ENCODE data around the gene CYB561.

CYB561 gene

GRCh38 chr17:63491413-63491812 is 45.3 kb upstream of the CYB561 start:
- DNase-seq (ENCODE audit: insufficient read length, low spot score), result no peak
- no peak for FAIRE-seq
- no peak for TF ChIP-seq CTCF (IDR thresholded peaks at IDR 0.05; ENCODE audit: insufficient read depth, missing control alignments)

DNA sequence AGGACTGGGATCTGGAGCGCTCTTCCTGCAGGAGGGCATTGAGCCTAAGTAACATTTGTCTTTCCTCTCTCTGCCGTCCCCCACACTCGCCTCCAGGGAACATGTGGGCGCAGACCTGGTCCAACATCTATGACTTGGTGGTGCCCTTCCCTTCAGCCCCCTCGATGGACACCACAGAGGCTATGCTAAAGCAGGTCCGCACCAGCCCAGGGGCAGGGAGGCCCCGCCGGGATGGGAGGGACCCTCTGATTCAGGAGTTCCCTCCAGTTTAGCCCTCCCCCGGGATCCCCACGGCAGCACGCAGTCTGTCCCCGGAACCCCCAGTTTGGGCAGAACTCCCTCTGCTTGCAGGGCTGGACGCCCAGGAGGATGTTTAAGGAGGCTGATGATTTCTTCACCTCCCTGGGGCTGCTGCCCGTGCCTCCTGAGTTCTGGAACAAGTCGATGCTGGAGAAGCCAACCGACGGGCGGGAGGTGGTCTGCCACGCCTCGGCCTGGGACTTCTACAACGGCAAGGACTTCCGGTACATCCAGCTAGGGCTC is 44.8 kb upstream of the CYB561 start:
- DNase-seq (ENCODE audit: insufficient read length, low spot score) (no peak), FAIRE-seq (no peak)
- TF ChIP-seq CTCF (IDR thresholded peaks at IDR 0.05; ENCODE audit: insufficient read depth, missing control alignments), result no peak

DNA sequence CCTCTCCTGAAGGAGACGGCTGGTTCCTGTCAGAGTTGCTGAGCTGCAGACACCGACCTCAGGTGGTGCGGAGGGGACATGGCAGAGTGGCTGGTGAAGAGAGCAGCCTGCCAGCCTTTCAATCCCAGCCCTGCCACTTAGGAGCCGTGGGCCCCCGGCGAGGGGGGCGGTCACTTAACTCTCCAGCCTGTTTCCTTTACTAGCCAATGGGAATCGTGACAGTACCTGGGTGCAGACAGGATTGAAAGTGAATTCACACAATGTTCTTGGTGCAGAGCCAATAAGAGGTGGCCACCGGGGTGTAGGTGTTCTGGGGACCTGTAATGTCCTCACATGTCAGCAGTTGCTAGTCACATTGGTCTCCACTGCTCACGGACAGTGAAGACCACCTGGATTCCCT is 44.2 kb upstream of the CYB561 start:
- TF ChIP-seq CTCF (IDR thresholded peaks at IDR 0.05; ENCODE audit: insufficient read depth, missing control alignments), result no peak
- FAIRE-seq (no peak), DNase-seq (ENCODE audit: insufficient read length, low spot score) (no peak)

- FAIRE-seq (no peak), DNase-seq (ENCODE audit: insufficient read length, low spot score) (no peak)
- no peak for TF ChIP-seq CTCF (IDR thresholded peaks at IDR 0.05; ENCODE audit: insufficient read depth, missing control alignments)
These were observed 43.2 kb upstream of the CYB561 start for GRCh38 chr17:63489291-63489690.

GRCh38 chr17:63488851-63489250 is 42.7 kb upstream of the CYB561 start:
- no peak for FAIRE-seq
- TF ChIP-seq CTCF (IDR thresholded peaks at IDR 0.05; ENCODE audit: insufficient read depth, missing control alignments), result no peak
- DNase-seq (ENCODE audit: insufficient read length, low spot score), result no peak

DNA sequence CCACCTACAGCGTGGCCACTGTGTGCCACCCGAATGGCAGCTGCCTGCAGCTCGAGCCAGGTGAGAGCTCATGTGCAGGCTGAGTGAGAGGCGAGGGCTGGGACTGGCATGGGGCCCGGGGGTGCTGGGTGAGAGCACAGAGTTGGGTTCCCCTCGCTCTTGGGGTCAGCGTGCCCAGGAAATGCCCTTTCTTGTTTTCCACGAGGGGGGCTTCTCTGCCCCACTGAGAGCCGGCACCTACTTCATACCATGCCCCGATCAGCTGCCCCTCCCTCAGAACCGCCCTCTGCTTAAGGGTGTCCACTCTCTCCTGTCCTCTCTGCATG is 40.9 kb upstream of the CYB561 start:
- no peak for TF ChIP-seq CTCF (IDR thresholded peaks at IDR 0.05; ENCODE audit: insufficient read depth, missing control alignments)
- no peak for DNase-seq (ENCODE audit: insufficient read length, low spot score)
- no peak for FAIRE-seq

GRCh38 chr17:63486317-63487013 is 40.4 kb upstream of the CYB561 start:
- FAIRE-seq (no peak), DNase-seq (ENCODE audit: insufficient read length, low spot score) (no peak)
- TF ChIP-seq CTCF (IDR thresholded peaks at IDR 0.05; ENCODE audit: insufficient read depth, missing control alignments), result no peak
